WTC11 (cell line): ENCODE data around the gene OR5L2.

ENCODE experiments used
- GTF2I ChIP-seq: fragments of 250-450 bp; sonication (Bioruptor Pico); conservative IDR thresholded peaks from 2 replicates; pipeline ENCODE4 v1.4.0; 2021; ENCODE audit warnings: mild to moderate bottlenecking
- SOX15 ChIP-seq: fragments of 250-450 bp; sonication (Bioruptor Pico); IDR thresholded peaks from 2 replicates; pipeline ENCODE4 v1.9.0; 2021; ENCODE audit warnings: mild to moderate bottlenecking
- TF ChIP-seq, protein P1 (sequence below): fragments of 200-600 bp; IDR thresholded peaks from 2 replicates; pipeline ENCODE4 v1.8.0; 2022; ENCODE audit warnings: antibody characterized with exemption

- TF ChIP-seq GTF2I (CRISPR knock-in tag), result no peak
- TF ChIP-seq, protein P1, sequence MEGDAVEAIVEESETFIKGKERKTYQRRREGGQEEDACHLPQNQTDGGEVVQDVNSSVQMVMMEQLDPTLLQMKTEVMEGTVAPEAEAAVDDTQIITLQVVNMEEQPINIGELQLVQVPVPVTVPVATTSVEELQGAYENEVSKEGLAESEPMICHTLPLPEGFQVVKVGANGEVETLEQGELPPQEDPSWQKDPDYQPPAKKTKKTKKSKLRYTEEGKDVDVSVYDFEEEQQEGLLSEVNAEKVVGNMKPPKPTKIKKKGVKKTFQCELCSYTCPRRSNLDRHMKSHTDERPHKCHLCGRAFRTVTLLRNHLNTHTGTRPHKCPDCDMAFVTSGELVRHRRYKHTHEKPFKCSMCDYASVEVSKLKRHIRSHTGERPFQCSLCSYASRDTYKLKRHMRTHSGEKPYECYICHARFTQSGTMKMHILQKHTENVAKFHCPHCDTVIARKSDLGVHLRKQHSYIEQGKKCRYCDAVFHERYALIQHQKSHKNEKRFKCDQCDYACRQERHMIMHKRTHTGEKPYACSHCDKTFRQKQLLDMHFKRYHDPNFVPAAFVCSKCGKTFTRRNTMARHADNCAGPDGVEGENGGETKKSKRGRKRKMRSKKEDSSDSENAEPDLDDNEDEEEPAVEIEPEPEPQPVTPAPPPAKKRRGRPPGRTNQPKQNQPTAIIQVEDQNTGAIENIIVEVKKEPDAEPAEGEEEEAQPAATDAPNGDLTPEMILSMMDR, result no peak
- TF ChIP-seq SOX15 (CRISPR knock-in tag), result no peak
Measured at GRCh38 chr11:55847453-55847852, 20.4 kb downstream of the OR5L2 start.
